Stimulated activated CD4-positive, alpha-beta T cell treated with anti-CD3 and anti-CD28 coated beads, Interleukin-4, amount 100 ng/mL, for 4 hours (primary cell): ENCODE results near the gene BAZ2B.
"Not testable (repeated sequence)": the region's sequence is repeated elsewhere in the genome, so short reads cannot be mapped to it uniquely, and the experiment has no call there.

Experiments used
- DNase-seq, 2 experiments: peaks; one replicate each; pipeline ENCODE4 v3.0.0-alpha.2; 2020

Gene BAZ2B

GRCh38 chr2:159573294-159573693 lies 43.1 kb downstream of the BAZ2B start:
- no peak for DNase-seq

DNA sequence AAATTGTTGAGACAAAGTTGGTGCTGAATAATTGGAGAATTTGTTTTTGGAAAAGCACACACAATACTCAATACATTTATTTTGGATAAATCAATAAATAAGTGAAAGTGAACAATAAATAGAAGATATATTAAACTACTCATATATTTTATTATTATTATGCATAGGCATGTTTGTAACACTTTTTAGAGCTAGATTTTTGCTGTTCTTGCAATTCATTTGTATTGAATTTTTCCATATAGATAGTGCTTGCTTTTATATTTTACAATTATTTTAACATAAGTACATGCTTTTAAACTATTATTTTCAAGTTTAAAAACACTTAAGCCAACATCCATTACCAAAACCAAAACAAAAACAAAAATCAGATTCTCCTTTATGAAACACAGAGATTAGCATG lies 43.9 kb downstream of the BAZ2B start:
- DNase-seq = no peak

DNA sequence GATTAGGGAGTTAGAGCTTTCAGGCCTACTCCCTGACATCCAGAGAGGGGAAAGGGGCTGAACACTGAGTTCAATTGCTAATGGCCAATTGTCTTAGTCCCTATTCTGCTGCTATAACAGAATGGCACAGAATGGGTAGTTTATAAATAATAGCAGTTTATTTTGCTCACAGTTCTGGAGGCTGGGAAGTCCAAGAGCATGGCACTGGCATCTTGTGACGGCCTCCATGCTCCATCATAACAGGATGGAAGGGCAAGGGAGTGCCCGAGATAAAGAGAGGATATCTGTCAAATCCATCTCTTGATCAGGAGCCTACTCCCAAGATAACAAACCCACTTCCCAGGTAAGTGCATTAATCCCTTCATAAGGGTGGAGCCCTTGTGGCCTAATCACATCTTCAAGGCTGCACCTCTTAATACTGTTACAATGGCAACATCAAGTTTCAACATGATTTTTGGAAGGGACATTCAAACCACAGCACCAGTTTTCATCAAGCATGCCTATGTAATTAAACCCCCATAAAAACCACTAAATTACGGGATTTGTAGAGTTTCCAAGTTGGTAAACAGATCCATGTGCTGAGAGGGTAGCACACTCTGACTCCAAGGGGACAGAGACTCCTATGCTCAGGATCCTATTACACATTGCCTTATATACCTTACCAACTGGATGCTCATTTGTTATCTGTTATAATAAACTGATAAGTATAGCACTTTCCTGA lies 44.6 kb downstream of the BAZ2B start:
- DNase-seq = no peak

DNA sequence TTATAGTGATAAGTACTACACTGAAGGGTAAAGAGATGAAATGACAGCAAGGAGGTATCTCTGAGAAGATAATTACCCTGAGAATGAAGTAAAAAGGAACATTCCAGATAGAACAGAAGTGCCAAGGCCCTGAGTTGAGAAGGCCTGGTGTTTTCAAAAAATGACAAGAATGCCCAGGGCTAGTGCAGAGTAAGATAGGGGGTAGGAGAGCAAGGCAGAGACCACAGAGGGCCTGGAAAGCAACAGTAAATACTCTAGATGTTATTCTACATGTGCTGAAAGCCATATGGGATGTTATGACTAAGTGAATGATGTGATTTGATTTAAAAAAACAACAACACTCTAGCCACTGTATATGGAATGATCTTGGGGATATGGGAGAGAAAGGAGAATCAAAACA lies 52.3 kb downstream of the BAZ2B start:
- DNase-seq = no peak

DNA sequence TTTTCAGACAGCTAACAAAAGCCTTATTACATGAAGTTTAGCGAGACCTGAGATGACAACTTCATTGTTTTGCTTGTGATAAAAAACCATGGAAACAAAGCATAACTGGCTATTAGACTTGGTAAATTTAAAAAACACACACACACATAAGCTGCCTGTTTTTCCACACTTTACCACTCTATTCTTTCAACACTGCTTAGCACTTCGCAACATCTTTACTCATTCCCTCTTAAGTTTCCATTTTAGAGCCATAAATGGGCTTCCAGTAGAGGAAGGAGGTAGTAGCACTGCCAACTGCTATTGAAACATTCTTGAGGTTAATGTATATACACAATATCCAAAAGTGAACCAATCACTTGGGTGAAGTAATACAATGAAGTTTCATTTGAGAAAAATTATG lies 54.1 kb downstream of the BAZ2B start:
- no peak for DNase-seq

DNA sequence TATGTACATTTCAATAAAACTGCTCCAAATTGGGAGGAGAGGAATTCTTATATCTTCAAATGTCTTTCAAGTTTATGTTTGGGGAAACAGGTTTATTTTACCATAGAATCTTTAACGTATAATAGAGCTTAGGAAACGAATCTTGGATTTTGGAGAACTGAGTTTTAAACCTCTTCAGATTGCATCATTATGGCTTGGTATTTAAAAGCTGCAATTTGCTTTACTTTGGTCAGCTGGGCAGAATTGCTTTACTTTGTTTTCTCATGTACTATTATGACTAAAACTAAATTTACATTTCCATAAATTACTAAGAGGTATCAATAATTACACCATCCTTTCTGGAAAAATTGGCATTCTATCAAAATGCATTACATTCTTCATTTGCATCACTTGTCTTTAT lies 54.6 kb downstream of the BAZ2B start:
- DNase-seq = no peak

- DNase-seq = no peak
These were observed 55.1 kb downstream of the BAZ2B start for GRCh38 chr2:159561242-159561641.

GRCh38 chr2:159559034-159559433 lies 57.3 kb downstream of the BAZ2B start:
- DNase-seq = no peak

GRCh38 chr2:159558479-159558878 lies 57.9 kb downstream of the BAZ2B start:
- DNase-seq = no peak

DNA sequence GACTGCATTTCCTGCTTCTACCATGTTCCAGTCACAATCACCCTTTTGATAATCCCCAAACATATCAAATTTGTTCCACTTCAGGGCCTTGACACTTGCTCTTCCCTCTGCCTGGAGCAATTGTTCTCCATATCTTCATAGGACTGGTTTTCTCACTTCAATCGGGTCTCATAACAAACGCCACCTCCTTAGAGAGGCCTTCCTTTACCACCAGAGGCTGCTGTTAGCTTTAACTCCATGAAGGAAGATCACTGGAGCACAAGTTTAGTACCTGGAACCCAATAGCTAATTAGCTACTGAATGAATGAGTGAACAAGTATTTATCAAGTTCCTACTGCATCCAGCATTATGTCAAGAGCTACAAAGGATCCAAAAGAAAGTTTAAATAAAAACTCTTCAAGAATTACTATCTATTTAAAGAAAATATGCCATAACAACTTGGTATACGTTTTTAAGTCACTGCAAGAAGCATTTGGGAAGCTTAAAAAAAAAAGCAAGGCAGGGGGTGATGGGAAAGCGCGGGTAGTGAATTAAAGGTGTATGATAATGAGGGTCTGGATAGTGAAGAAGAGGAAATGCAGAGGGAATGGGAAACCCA lies 58.8 kb downstream of the BAZ2B start:
- no peak for DNase-seq

- DNase-seq = no peak
These were observed 60.5 kb downstream of the BAZ2B start for GRCh38 chr2:159555651-159556392.

DNA sequence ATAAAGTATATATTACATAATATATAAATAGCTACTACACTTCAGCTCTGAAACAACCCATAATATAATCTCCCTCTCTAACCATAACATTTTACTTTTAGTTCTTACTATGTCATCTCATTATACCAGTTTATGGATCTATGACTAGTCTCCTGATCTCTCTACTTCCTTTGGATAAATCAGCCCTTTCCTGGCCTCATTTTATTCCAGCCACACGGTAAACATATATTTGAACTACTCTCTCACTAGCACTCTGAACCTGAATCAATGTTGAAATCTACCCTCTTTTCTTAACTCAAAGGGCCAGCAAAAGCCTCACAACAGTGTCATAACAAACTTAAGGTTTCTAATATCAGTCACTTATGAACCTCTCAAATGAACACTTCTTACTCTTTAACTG lies 62.6 kb downstream of the BAZ2B start:
- no peak for DNase-seq

DNA sequence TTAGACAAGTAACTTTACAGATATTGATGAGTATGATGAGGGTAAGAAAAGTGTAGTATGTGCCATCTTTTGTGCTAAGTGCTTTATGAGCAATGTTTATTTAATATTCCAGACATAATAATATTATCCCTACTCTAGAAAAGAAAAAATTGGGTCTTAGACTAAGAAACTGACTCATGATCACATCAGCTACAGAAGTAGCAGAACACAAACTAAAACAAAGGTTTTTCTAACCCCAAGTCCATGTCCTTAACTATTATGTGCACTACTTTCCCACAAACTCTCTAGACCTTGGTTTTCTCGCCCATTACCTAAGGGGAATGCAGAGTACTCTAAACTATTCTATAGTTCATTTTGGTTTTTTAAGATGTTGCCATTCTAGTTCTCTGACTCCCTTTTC lies 64.5 kb downstream of the BAZ2B start:
- no peak for DNase-seq

GRCh38 chr2:159550231-159550630 lies 66.1 kb downstream of the BAZ2B start:
- DNase-seq = no peak

DNA sequence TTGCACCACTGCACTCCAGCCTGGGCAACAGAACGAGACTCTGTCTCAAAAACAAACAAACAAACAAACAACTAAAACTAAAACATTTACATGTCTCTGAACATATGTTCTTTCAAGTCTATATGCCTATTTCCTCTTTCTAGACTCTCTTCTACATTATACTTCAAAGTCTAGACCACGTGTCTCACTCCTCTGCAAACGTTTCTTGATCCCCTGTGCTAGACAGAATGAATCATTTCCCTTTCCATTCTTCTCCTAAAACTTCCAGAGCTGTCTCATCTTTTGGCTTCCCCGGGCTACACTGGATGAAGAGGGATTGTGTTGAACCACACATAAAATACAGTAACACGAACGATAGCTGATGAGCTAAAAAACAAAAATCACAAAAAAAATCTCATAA lies 67.1 kb downstream of the BAZ2B start:
- DNase-seq = no peak

- DNase-seq = no peak
These were observed 69.5 kb downstream of the BAZ2B start for GRCh38 chr2:159546716-159547430.

- no peak for DNase-seq
These were observed 70.3 kb downstream of the BAZ2B start for GRCh38 chr2:159546039-159546438.

- no peak for DNase-seq
These were observed 71.3 kb downstream of the BAZ2B start for GRCh38 chr2:159545085-159545484.

DNA sequence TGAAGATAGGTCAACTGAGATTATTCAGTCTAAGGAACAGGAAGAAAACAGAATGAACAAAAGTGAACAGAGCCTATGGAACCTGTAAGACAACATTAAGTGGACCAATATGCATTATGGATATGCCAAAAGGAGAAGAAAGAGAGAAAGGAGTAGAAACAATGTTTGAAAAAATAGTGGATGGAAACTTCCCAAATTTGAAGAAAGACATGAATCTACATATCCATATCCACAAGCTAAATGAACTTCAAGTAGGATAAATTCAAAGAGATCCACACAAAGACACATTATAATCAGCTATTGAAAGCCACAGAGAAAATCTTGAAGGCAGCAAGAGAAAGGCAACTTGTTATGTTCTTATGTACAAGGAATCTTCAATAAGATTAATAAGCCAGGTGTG lies 74.2 kb downstream of the BAZ2B start:
- DNase-seq = no peak

DNA sequence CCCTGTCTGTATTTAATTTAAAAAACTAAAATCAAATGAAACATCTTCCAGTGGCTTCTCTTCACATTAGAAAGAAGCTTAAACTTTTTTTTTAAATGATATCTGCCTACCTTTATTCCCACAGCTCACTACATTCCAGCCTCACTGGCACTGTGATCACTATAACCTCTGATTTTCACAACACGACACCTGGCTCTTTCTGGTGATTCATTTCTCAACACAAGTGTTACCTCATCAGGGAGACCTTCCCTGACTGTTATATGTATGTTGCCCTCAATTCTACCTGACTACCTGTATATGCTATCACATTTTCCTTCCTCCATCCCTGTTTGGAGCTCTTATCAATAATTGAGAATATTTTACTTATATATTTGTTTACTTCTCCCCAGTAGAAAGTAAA lies 76.6 kb downstream of the BAZ2B start:
- DNase-seq = no peak

DNA sequence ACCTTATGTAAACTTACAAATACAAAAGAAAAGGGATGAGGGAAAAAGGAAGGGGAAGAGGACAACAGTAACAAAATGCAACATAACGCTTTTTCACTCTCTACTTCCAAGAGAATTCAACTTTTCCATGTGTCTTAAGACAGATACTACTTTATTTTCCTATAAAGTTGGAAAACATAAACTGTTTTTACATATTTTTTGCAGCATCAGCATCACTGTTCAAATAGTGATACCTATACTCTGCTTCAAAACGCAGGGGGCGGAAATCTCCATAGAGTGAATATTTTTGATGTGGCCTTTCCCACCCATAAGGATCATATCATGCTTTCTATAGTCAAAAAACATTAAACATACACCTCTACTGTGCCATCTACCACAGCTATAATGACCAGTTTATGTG lies 77.5 kb downstream of the BAZ2B start:
- no peak for DNase-seq

GRCh38 chr2:159535261-159535660 lies 81.1 kb downstream of the BAZ2B start:
- DNase-seq = not testable (repeated sequence)

DNA sequence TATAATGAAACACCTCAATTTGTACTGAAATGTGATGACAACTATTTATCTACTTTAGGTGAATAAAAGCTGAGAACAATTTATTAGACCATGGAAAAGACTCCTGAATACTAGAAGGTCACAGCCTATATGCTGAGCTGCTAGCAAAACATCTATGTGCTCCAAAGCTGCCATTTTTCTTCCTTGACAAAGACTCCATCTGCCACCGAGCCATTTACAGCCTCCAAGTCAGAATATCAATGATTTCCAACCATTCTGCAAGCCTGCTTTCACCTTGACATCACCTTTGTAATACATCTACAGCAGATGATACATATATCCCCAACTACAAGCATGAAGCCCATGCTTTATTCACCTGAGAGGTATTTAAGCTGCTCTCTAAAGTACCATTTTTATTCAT lies 84.9 kb downstream of the BAZ2B start:
- no peak for DNase-seq

- DNase-seq = no peak
These were observed 89.9 kb downstream of the BAZ2B start for GRCh38 chr2:159526433-159526832.
